Endodermal cell (in vitro differentiated cells): Measurements from ENCODE around the gene PAPOLB. TPM values are rescaled to one million over a fixed set of nuclear protein-coding genes. Genes with fewer than 3 reads are reported as not detected.
A peak's percentile ranks its signal among the peaks of the same experiment; 100 is the strongest.

Experiments
- DNase-seq: peaks from one replicate; pipeline ENCODE4 v3.0.0-alpha.2; 2017
- H3K27ac ChIP-seq: 2 replicates; pipeline ENCODE4 v1.5.1; 2013; ENCODE audit warnings: mild to moderate bottlenecking, low read depth, low read length, moderate library complexity
- H3K27me3 ChIP-seq: 2 replicates; pipeline ENCODE4 v1.6.1; 2013; ENCODE audit warnings: mild to moderate bottlenecking, low read length, moderate library complexity; ENCODE audit not compliant: insufficient read depth, control insufficient read depth, poor library complexity, severe bottlenecking
- H3K36me3 ChIP-seq: 2 replicates; pipeline ENCODE4 v1.7.0; 2013; ENCODE audit warnings: mild to moderate bottlenecking, low read length, moderate library complexity; ENCODE audit not compliant: control insufficient read depth, insufficient read depth
- H3K4me1 ChIP-seq: one replicate; pipeline ENCODE4 v1.7.0; 2013; ENCODE audit warnings: low read length; ENCODE audit not compliant: control insufficient read depth, insufficient read depth
- H3K4me3 ChIP-seq: 2 replicates; pipeline ENCODE4 v1.5.1; 2013; ENCODE audit warnings: mild to moderate bottlenecking, low read length, moderate library complexity
- H3K9ac ChIP-seq: 2 replicates; pipeline ENCODE4 v1.6.1; 2013; ENCODE audit warnings: mild to moderate bottlenecking, low read length, moderate library complexity; ENCODE audit not compliant: poor library complexity, severe bottlenecking; ENCODE audit errors: extremely low read depth
- H3K9me3 ChIP-seq: 2 replicates; pipeline ENCODE4 v1.6.1; 2013; ENCODE audit warnings: mild to moderate bottlenecking, low read length, moderate library complexity; ENCODE audit not compliant: control insufficient read depth
- H3K27ac Mint-ChIP-seq: 2 replicates; pipeline ENCODE4 v1.8.0; 2020; ENCODE audit warnings: mixed read lengths
- H3K27me3 Mint-ChIP-seq: 2 replicates; pipeline ENCODE4 v1.8.0; 2021; ENCODE audit warnings: mild to moderate bottlenecking, mixed read lengths; ENCODE audit not compliant: insufficient read depth
- H3K36me3 Mint-ChIP-seq: 2 replicates; pipeline ENCODE4 v1.8.0; 2020; ENCODE audit warnings: low read depth, mixed read lengths
- H3K4me1 Mint-ChIP-seq: 2 replicates; pipeline ENCODE4 v1.8.0; 2020; ENCODE audit warnings: mixed read lengths
- H3K4me3 Mint-ChIP-seq: 2 replicates; pipeline ENCODE4 v1.8.0; 2020; ENCODE audit warnings: mild to moderate bottlenecking, moderate library complexity, mixed read lengths
- H3K9me3 Mint-ChIP-seq: 2 replicates; pipeline ENCODE4 v1.8.0; 2020; ENCODE audit warnings: mild to moderate bottlenecking, mixed read lengths
- WGBS, 2 experiments: methylation state at CpG; one replicate each; pipeline versions ENCODE4 v1.1.5 to v1.1.7; 2013; ENCODE audit warnings: missing lambda C conversion rate in 2 of 2, mixed read lengths in 1 of 2; ENCODE audit not compliant: insufficient coverage in 1 of 2, insufficient read length in 1 of 2; 5-methylcytosine and 5-hydroxymethylcytosine counted together
- total RNA-seq, 2 donors: library from RNA; stranded (reverse); fragmentation: NEBNext Ultra II Directional in 1 of 2; extraction: Animal tissue kit (Norgen Biotek cat#: 25700) in 1 of 2; gene quantifications; 2 replicates in 1 of 2; 3 replicates in 1 of 2; pipeline ENCODE4 v1.2.1, GENCODE V29; 2021
- TF ChIP-seq, protein P1 (sequence below): fragments of 200-600 bp; sonication (generic); conservative IDR thresholded peaks from 2 replicates; pipeline ENCODE4 v1.5.0; 2021; ENCODE audit warnings: antibody characterized with exemption, mild to moderate bottlenecking

The PAPOLB gene
- total RNA-seq, 2 donors from 2014 or later, result 1.2 to 1.8 TPM

DNA sequence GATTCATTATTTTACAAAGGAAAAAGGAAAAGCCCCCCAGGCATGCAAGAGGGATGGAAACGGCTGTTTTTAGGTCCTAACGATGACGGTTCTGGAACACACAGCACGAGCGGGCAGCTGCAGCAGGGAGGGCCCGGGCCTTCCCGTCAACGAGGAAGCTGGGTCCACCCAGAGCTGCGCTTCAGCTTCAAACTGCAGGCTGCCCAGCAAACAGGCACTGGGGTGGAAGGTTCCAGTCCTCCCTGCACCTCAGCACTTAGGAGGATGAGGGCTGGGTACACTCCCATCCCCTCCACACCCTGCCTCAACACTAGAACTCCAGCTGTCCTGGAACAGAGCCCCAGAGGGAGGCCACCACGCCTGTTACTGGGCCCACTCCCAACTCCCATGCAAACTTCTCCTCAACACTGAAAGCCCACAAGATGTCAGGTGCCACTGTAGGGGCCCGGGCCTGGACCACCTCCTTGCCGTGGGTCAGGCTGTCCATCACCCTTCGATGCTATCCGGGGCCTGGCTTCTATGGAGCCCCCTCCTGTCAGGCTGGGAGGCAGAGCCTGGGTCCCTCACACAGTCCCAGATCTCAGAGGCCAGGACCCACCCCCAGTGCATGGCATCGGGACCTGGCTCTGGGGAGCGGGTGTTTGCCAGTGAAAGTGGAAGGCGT, 33.0 kb downstream of the PAPOLB start:
- DNase-seq, result no peak
- Mint-ChIP-seq H3K4me3 (no peak overlapping the region), H3K9me3 (no peaks in the 10 kb centered on the region), H3K27me3 (no peaks in the 10 kb centered on the region), H3K27ac (no peak overlapping the region), H3K4me1 (peaks cover 3% of the 10 kb centered on the region), H3K36me3 (peaks cover 54% of the 10 kb centered on the region)
- TF ChIP-seq, protein P1, sequence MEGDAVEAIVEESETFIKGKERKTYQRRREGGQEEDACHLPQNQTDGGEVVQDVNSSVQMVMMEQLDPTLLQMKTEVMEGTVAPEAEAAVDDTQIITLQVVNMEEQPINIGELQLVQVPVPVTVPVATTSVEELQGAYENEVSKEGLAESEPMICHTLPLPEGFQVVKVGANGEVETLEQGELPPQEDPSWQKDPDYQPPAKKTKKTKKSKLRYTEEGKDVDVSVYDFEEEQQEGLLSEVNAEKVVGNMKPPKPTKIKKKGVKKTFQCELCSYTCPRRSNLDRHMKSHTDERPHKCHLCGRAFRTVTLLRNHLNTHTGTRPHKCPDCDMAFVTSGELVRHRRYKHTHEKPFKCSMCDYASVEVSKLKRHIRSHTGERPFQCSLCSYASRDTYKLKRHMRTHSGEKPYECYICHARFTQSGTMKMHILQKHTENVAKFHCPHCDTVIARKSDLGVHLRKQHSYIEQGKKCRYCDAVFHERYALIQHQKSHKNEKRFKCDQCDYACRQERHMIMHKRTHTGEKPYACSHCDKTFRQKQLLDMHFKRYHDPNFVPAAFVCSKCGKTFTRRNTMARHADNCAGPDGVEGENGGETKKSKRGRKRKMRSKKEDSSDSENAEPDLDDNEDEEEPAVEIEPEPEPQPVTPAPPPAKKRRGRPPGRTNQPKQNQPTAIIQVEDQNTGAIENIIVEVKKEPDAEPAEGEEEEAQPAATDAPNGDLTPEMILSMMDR, result no peak
- Histone ChIP-seq H3K27ac (no peak overlapping the region), H3K4me1 (no peaks in the 10 kb centered on the region), H3K36me3 (peaks cover 9% of the 10 kb centered on the region), H3K4me3 (no peak overlapping the region), H3K27me3 (no peaks in the 10 kb centered on the region), H3K9ac (no peak overlapping the region), H3K9me3 (no peaks in the 10 kb centered on the region)
- 89 to 96% methylated on average over 11 to 17 of the region's 17 CpGs for whole genome bisulfite sequencing, 2 experiments

DNA sequence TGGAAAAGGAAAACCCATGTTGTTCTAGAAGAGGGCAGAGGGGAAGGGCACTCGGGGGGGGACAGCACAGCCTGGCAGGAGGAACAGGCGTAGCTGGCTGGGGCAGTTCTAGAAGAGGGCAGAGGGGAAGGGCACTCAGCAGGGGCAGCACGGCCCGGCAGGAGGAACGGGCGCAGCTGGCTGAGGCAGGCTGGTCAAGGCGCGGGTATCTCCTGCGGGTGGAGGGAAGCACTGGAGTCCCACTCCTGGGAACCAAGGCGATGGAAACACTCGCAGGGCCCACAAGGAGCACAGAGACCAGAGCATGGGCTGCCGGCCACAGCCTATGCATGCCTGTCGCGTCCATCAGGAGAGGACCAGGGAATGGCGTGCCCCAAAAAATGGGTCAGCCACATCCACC, 36.7 kb downstream of the PAPOLB start:
- Histone ChIP-seq H3K36me3 (peaks cover 9% of the 10 kb centered on the region), H3K9me3 (no peaks in the 10 kb centered on the region)
- TF ChIP-seq, protein P1, result no peak

DNA sequence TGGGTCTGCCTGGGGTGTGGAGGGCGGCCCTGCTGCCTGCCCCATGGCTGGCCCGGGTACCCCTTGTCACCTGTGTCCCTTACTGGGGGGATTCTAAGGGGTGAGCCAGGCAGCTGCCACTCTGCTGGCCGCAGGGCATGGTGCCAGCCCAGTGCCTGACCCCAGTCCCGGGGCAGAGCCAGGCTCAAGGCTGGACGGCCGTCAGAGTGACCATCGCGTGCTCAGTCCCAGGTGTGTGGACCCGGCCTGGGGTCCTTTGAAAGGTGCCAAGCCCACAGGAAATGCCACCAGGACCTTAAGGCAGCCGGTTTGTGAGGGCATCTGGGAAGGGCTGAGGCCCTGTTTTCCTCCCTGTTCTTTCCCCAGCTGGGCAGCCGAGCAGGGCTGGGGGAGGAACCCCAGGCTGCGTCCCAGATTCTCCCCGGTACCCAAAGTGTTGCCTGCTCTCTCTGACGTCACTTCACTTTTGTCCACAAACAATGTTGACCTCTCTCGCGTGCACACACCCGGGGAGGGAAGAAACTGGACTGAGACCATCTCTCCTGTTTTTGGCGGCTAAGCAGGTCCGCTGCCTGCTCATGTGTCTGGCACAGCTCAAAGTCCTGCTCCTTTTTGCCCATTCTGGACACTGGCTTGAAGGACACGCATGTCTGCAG, 37.6 kb downstream of the PAPOLB start:
- 90 to 93% methylated on average over 18 to 20 of the region's 20 CpGs for WGBS, 2 experiments
- Mint-ChIP-seq H3K27ac (no peak overlapping the region), H3K27me3 (no peaks in the 10 kb centered on the region), H3K36me3 (peaks cover 20% of the 10 kb centered on the region), H3K4me3 (no peak overlapping the region), H3K9me3 (no peaks in the 10 kb centered on the region), H3K4me1 (no peaks in the 10 kb centered on the region)
- Histone ChIP-seq H3K27me3 (no peaks in the 10 kb centered on the region), H3K9me3 (no peaks in the 10 kb centered on the region), H3K4me1 (no peaks in the 10 kb centered on the region), H3K4me3 (no peak overlapping the region), H3K9ac (no peak overlapping the region), H3K27ac (no peak overlapping the region), H3K36me3 (peaks cover 1% of the 10 kb centered on the region)
- DNase-seq, result peak; percentile 33
- TF ChIP-seq, protein P1, result no peak

More for the DNA sequence above, 36.7 kb downstream of the PAPOLB start:
- 93 to 94% methylated on average over 14 to 15 of the region's 15 CpGs for WGBS, 2 experiments
- peaks cover 28% of the 10 kb centered on the region for H3K36me3 Mint-ChIP-seq
- no peak overlapping the region for H3K27ac ChIP-seq
- no peak for DNase-seq
- no peak overlapping the region for H3K9ac ChIP-seq
- H3K4me1 Mint-ChIP-seq, result peaks cover 2% of the 10 kb centered on the region
- H3K4me3 Mint-ChIP-seq, result no peak overlapping the region
- no peaks in the 10 kb centered on the region for H3K9me3 Mint-ChIP-seq
- H3K4me1 ChIP-seq, result no peaks in the 10 kb centered on the region
- no peak overlapping the region for H3K27ac Mint-ChIP-seq
- H3K27me3 Mint-ChIP-seq, result no peaks in the 10 kb centered on the region
- H3K27me3 ChIP-seq, result no peaks in the 10 kb centered on the region
- no peak overlapping the region for H3K4me3 ChIP-seq
